Measurements from ENCODE around the gene ADGRG3.
"Not testable (repeated sequence)": the region's sequence is repeated elsewhere in the genome, so short reads cannot be mapped to it uniquely, and the experiment has no call there.

Gene ADGRG3

GRCh38 chr16:57663917-57664661 lies 4.0 kb upstream of the ADGRG3 start:
- no peak for DNase-seq (ENCODE audit: low spot score)

GRCh38 chr16:57664662-57665025 lies 3.5 kb upstream of the ADGRG3 start:
- DNase-seq (ENCODE audit: low spot score), result no peak

DNA sequence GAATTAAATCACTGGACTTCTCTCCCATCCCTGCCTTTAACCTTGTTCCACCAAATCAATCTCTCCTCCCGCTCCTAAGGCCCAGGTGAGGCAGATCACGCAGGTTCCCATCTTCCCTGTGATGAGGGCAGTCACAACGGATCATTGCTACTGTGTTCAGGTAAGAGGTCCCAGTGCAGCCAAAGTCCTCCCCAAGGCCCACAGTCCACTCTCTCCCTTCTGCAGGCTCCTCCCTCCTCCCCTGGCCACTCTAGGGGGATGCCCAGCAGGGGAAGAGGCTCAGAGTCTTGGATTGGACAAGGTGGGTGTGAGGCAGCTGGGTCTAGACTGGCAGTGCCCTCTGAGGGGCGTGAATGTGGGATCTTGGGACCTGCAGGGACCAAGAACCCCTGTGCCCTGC lies 2.6 kb upstream of the ADGRG3 start:
- DNase-seq (ENCODE audit: low spot score), result no peak

DNA sequence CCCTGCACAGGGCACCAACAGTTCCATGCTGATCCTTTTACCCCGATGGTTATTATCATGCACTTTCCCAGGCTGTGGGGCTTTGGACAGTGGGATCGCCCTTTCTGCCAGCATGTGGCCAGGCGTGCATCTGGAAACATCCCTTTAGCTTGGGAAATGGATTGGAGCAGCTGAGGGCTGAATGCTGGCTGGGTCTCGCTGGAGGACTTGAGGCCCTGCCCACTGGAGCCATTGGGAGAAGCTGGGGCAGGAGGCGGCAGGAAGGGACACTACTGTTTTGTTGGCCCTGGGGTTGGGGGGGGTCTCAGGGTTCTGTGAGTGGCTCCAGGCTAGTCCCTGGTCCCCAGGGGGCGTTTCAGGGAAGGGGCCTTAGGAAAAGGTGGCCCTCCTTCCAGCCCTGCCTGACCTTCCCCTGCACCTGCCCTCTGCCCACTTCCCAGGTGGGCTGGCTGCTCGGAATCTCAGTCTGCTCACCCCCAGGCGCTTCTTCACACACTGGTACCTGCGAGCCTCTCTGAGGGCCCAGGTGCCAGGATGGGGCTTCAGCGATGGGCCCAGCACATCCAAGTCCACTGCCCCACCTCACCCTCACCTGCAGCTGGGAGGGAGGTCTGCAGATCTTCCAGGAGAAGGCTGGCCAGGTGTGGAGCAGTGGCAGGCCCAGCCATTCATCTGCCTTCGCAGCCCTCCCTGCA lies 1.6 kb upstream of the ADGRG3 start:
- no peak for DNase-seq (ENCODE audit: low spot score)

GRCh38 chr16:57667048-57667525 lies 1.0 kb upstream of the ADGRG3 start:
- no peak for DNase-seq (ENCODE audit: low spot score)

- DNase-seq (ENCODE audit: low spot score), result no peak
Measured at GRCh38 chr16:57667526-57668262, 412 bp upstream of the ADGRG3 start.

DNA sequence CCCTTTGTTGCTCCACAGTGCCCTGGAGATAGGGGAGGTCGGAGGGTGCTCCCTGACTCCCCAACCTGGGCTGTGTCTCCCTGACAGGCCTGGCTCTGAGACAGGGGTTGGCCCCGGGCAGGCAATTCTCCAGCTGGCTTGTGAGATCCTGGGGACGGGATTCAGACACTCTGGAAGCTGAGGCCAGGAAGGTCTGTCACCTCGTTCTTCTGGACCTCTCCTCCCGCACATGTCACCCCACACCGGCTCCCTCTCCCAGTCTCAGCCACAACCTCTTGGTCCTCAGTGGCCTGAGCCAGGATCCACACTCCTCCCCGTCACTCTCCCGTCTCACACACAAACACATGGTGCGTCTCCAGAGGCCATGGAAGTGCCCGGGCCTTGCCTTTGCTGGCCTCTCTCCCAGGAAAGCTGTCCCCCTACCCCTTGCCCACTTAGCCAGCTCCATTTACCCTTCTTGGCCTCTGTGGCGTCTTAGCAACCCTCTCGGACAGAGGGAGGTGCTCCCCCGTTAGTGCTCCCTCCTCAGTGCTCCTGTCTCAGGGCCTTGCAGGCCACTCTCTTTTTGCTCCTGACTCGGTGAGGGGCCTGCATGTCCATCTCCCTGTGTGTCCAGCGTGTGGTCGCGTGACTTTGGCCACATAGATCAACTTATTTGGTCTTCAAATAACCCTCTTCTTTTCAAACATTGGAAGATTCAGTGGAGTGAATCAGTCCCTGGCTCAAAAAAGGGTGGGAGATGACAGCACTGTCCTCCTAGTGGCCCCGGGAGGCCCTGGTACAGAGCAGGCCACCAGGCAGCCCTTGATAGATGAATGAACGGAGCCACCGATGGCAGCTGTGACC lies 747 bp downstream of the ADGRG3 start:
- DNase-seq (ENCODE audit: low spot score), result no peak

GRCh38 chr16:57669476-57670162 lies 1.5 kb downstream of the ADGRG3 start:
- DNase-seq (ENCODE audit: low spot score), result no peak

GRCh38 chr16:57670196-57670595 lies 2.1 kb downstream of the ADGRG3 start:
- no peak for DNase-seq (ENCODE audit: low spot score)

DNA sequence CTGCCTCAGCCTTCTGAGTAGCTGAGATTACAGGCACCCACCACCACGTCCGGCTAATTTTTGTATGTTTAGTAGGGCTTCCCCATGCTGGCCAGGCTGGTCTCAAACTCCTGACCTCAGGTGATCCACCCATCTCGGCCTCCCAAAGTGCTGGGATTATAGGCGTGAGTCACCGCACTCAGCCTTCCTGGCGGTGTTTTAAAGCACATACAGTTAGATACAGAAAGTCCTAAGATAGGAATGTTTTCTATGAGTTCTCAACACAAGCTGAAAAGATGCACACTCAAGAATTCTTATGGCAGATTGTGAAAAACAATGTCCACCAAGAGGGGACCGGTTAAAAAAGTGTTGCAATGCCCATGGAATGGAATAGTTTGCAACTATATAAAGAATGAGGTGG lies 3.3 kb downstream of the ADGRG3 start:
- DNase-seq (ENCODE audit: low spot score), result not testable (repeated sequence)

GRCh38 chr16:57672416-57672815 lies 4.3 kb downstream of the ADGRG3 start:
- DNase-seq (ENCODE audit: low spot score), result no peak

DNA sequence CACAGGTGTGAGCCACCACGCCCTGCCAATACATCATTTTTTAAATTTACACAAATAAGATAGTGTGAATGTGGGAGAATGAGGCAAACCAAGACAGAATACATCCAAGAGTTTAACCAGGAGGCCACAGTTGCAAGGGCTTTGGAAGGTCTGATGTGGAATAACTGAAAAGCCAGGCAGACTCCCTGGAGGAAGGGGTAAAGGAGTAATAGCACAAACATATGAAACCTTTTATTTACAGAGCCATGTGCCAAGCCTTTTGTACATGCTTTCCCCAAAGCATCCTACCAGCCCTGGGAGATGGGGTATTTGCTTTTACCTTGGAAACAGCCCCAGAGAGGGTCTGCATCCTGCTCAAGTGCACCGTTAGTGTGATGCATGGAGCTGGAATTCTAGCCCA lies 4.7 kb downstream of the ADGRG3 start:
- no peak for DNase-seq (ENCODE audit: low spot score)

DNA sequence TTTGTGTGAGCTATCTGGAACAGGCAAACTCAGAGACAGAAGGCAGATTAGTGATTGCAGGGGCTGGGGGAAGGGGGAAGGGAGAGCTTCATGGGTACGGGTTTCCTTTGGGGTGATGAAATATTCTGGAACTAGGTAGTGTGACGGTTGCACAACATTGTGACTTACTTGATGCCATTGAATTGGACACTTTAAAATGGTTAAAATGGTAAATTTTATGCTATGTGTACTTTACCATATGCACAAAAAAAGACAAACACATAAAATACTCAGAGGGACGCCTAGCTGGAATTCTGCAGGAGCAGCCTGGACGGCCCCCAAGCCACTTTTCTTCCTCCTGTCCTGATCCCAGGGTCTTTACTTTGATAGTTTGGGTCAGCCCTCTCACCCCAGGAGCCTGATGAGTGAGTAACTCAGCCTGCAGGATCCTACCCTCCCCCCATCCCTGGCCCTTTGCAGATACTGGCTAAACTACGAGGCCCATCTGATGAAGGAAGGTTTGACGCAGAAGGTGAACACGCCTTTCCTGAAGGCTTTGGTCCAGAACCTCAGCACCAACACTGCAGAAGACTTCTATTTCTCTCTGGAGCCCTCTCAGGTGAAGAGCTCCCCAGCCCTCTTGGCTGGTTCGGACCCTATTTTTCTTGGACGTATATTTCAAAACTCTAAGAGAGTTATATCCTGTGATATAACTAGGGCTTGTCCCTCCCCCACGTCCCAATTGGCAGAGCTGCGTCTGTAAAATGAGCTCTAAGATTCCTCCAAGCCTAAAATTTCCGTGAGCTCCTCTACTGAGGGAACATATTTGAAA lies 7.8 kb downstream of the ADGRG3 start:
- no peak for DNase-seq (ENCODE audit: low spot score)

GRCh38 chr16:57676553-57677085 lies 8.5 kb downstream of the ADGRG3 start:
- no peak for DNase-seq (ENCODE audit: low spot score)

GRCh38 chr16:57677622-57678369 lies 9.7 kb downstream of the ADGRG3 start:
- DNase-seq (ENCODE audit: low spot score), result no peak

DNA sequence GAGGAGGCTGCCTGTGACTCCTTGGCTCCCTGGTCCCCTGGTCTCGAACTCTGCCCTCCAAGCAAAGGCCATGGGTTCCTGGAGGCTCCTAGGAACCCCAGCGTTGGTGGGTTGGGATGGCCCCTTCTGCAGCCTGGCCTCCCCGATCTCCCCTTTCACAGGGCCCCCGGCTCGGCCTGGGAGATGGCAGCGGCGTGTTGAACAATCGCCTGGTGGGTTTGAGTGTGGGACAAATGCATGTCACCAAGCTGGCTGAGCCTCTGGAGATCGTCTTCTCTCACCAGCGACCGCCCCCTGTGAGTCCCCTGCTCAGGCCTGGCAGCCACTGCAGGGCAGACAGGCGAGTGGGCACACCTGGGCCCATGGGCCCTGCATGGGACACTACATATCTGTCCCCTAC lies 10.9 kb downstream of the ADGRG3 start:
- DNase-seq (ENCODE audit: low spot score), result no peak

- DNase-seq (ENCODE audit: low spot score), result no peak
Measured at GRCh38 chr16:57679767-57680482, 11.8 kb downstream of the ADGRG3 start.

DNA sequence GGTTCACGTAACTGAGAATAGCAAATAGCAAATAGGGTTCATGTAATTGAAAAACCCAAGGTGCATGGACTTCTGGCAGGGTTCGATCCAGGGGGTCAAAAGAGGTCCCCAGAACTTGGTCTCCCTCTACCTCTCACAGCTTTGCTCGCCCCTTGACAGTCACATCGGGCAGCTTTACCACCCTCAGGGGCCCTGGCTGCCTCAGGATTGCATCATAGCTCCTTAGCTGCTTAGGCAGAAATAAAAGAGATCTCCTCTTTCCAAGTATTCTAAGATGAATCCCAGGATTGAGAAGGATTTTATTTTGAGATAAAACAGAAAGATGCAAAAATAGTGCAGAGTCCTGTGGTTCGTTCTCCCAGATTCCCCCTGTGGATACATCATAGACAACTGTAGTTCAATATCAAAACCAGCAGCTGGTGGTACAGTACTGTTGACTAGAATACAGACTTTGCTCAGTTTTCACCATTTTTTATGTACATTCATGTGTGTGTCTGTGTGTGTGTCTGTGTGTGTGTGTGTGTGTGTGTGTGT lies 12.8 kb downstream of the ADGRG3 start:
- DNase-seq (ENCODE audit: low spot score), result no peak

Data from ecto neural progenitor cell (in vitro differentiated cells).